Memory B cell (primary cell): ENCODE measurements around the gene C3.
"Not testable (repeated sequence)": the region's sequence is repeated elsewhere in the genome, so short reads cannot be mapped to it uniquely, and the experiment has no call there.

Source experiments
- ATAC-seq: fragments of 150-1000 bp; cut with Tn5 transposase; 2 replicates; pipeline ENCODE4 v1.10.0; 2021; ENCODE audit warnings: low read depth, mild to moderate bottlenecking, moderate library complexity
- DNase-seq, 2 donors: peaks; one replicate each; pipeline ENCODE4 v3.0.0; 2022; ENCODE audit warnings: low spot score in 2 of 2
- H3K27ac Mint-ChIP-seq: one replicate; pipeline ENCODE4 v1.8.0; 2022; ENCODE audit warnings: mild to moderate bottlenecking, moderate library complexity, mixed read lengths
- H3K27me3 Mint-ChIP-seq: one replicate; pipeline ENCODE4 v1.8.0; 2022; ENCODE audit warnings: mixed read lengths
- H3K36me3 Mint-ChIP-seq: one replicate; pipeline ENCODE4 v1.8.0; 2022; ENCODE audit warnings: mild to moderate bottlenecking, mixed read lengths
- H3K4me1 Mint-ChIP-seq: one replicate; pipeline ENCODE4 v1.8.0; 2022; ENCODE audit warnings: mixed read lengths
- H3K4me3 Mint-ChIP-seq: one replicate; pipeline ENCODE4 v1.8.0; 2022; ENCODE audit warnings: mild to moderate bottlenecking, moderate library complexity, mixed read lengths
- H3K9me3 Mint-ChIP-seq: one replicate; pipeline ENCODE4 v1.8.0; 2022; ENCODE audit warnings: mixed read lengths

The C3 gene

DNA sequence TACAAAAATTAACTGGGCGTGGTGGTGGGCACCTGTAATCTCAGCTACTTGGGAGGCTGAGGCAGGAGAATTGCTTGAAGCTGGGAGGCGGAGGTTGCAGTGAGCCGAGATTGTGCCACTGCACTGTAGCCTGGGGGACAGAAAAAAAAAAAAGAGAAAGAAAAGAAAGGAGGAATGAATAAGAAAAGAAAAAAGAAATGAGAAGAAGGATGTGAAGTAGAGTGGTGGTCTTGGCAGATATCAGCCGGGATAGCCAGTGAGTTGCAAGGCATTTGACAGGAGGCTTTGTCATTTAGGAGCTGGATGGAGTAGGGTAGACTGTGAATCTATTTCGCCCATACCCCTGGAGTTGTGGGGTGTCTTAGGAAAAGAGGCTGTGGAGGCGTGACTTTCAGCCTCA lies 46.0 kb downstream of the C3 start:
- H3K36me3 Mint-ChIP-seq, H3K9me3 Mint-ChIP-seq, DNase-seq, H3K27ac Mint-ChIP-seq, ATAC-seq: not testable (repeated sequence)
- Mint-ChIP-seq H3K4me1 (peaks cover 32% of the 10 kb centered on the region), H3K27me3 (peaks cover 27% of the 10 kb centered on the region), H3K4me3 (peak overlapping the region; percentile 46)

DNA sequence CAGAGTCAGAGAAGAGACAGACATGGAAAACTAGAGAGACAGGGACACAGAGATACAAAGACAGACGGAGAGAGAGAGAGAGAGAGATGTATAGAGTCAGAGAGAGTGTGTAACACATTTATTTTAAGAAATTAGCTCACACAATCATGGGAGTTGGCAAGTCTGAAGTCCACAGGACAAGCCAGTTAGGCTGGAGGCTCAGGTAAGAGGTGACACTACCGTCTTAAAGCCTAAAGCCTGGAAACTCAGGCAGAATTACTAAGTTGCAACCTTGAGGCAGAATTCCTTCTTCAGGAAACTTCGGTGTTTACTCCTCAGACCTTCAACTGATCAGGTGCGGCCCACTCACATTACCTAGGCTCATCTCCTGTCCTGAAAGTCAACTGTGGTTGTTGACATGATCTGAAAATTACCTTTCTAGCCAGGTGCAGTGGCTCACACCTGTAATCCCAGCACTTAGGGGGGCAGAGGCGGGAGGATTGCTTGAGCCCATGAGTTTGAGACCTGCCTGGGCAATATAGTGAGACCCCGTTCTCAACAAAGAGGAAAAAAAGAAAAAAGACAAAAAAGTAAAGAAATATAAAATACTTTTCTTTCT lies 47.7 kb downstream of the C3 start:
- no peaks in the 10 kb centered on the region for H3K9me3 Mint-ChIP-seq
- peaks cover 32% of the 10 kb centered on the region for H3K4me1 Mint-ChIP-seq
- H3K27me3 Mint-ChIP-seq: peaks cover 22% of the 10 kb centered on the region
- H3K27ac Mint-ChIP-seq: no peak overlapping the region
- no peaks in the 10 kb centered on the region for H3K36me3 Mint-ChIP-seq
- no peak for ATAC-seq
- H3K4me3 Mint-ChIP-seq: no peak overlapping the region
- DNase-seq: no peak

DNA sequence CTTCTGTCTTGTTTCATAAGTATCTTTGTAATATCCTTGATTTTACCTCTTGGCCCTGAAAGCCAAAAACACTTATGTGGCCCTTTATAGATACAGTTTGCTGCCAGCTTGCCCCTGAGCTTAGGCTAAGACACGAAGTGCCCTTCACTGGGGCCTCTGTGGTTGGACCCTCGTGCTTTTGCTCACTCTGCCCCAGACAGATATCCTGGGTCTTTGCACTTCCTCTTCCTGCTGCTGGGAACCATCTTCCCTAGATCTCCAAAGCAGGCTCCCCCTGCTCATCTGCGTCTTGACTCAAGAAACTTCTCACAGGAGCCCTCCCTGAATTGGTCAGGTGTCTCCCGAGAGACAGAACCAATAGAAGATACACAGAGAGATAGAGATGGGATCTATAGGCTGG lies 48.5 kb downstream of the C3 start:
- Mint-ChIP-seq H3K4me3 (peak overlapping the region; percentile 35), H3K9me3 (no peaks in the 10 kb centered on the region), H3K27me3 (peaks cover 19% of the 10 kb centered on the region), H3K36me3 (no peaks in the 10 kb centered on the region), H3K4me1 (peaks cover 31% of the 10 kb centered on the region), H3K27ac (no peak overlapping the region)
- DNase-seq (no peak), ATAC-seq (no peak)

DNA sequence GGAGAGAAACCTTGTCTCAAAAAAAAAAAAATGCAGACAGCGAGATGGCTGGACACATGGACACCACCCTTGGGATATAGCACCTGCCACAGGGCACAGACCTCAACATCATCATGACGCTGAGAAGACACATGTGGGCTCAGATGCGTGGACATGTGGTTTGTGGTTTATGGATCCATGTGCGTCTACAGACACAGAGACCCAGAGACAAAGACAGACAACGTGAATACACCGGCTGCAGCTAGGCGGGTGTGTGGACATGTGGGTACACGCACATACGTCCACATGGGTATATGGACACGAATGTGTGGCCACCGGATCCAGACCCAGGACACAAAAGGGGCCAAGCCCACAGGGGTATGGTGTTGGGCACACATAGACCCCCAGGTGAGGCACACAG lies 51.8 kb downstream of the C3 start:
- Mint-ChIP-seq H3K27me3 (peaks cover 9% of the 10 kb centered on the region), H3K27ac (no peak overlapping the region), H3K36me3 (no peaks in the 10 kb centered on the region), H3K4me1 (peaks cover 20% of the 10 kb centered on the region), H3K4me3 (peak overlapping the region; percentile 85), H3K9me3 (no peaks in the 10 kb centered on the region)
- DNase-seq (no peak), ATAC-seq (no peak)

DNA sequence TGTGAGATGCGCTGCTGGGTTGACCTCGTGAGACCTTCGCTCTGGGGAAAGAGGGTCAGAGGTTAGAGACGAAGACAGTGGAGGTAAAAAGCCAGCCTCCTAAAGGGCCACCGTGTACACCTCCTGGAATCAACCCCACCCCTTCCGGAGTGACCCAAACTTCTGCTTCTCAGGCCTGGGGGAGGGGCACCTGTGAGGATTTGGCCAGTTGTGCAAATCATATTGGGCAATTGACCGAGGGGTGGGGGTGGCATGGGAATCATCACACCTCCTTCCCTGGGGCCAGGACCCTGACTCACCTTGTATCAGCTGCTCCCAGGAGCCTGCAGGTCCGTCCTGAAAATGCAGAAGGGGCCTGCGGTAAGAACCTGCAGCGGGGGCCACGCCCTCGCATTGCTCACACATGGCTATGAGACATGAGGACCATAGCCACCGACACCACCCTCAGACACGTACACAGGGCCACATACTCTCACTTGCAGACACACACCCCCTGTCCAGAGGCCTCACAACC lies 53.3 kb downstream of the C3 start:
- Mint-ChIP-seq H3K27me3 (peaks cover 7% of the 10 kb centered on the region), H3K4me1 (peaks cover 20% of the 10 kb centered on the region), H3K9me3 (no peaks in the 10 kb centered on the region), H3K4me3 (no peak overlapping the region), H3K36me3 (no peaks in the 10 kb centered on the region), H3K27ac (no peak overlapping the region)
- ATAC-seq: no peak
- no peak for DNase-seq

DNA sequence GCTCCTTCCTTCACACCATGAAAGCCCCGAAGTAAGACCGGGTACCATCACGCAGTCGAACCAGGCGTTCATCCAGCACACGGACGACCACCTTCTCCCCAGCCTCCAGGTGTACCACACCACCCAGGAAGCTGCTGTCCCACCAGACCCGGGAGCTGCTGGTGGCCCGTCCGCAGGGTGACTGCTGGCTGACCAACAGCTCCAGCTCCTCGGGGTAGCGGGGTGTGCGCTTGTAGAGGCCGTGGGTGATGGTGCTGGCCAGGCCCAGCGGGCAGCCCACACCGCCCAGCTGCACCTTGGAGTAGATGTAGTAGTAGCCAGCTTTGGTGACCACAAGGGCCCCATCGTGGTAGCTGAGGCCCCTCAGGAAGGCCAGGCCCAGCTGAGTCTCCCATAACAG lies 55.5 kb downstream of the C3 start:
- H3K9me3 Mint-ChIP-seq: no peaks in the 10 kb centered on the region
- no peak overlapping the region for H3K27ac Mint-ChIP-seq
- no peak for DNase-seq
- no peaks in the 10 kb centered on the region for H3K27me3 Mint-ChIP-seq
- H3K4me1 Mint-ChIP-seq: peaks cover 15% of the 10 kb centered on the region
- no peak overlapping the region for H3K4me3 Mint-ChIP-seq
- H3K36me3 Mint-ChIP-seq: no peaks in the 10 kb centered on the region
- ATAC-seq: no peak

DNA sequence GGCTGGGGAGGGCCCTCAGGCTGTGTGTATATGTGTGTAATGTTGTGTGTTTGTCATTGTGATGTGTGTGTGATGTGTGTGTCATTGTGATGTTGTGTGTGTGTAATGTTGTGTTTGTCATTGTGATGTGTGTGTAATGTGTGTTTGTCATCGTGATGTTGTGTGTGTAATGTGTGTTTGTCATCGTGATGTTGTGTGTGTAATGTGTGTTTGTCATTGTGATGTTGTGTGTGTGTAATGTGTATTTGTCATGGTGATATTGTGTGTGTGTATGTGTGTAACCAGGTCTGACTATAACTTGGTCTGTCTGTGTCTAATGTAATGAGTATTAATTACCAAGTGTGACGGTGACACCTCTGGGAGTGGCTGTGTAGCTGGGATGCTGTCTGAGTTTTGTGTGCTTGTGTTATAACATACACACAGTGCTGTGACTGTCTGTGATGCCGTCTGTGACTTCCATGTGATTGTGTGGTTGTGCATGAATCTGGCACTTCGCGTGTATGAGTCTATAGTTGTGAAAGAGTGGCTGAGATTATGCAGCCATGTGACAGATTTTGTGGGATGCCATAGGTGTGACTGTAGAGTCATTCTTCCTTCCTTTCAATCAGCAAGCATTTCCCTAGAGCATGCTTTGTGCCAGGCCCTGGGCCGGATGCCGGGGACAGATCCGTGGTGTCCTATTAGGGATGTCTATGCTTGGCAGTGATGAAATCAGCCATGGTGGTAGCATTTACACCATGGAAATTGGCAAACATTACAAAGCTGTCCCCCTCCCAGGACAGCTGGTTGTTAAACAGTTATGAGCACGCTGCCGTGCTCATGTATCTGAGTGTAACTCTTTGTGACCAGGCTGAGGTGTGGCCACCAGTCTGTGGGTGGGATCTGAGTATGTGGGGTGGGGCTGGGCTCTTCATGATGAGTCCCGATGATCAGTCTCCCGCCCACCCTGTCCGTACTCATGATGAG lies 56.9 kb downstream of the C3 start:
- Mint-ChIP-seq H3K27ac (no peak overlapping the region), H3K4me3 (no peak overlapping the region), H3K36me3 (no peaks in the 10 kb centered on the region), H3K4me1 (peaks cover 4% of the 10 kb centered on the region), H3K27me3 (peaks cover 5% of the 10 kb centered on the region), H3K9me3 (no peaks in the 10 kb centered on the region)
- DNase-seq (no peak), ATAC-seq (no peak)

DNA sequence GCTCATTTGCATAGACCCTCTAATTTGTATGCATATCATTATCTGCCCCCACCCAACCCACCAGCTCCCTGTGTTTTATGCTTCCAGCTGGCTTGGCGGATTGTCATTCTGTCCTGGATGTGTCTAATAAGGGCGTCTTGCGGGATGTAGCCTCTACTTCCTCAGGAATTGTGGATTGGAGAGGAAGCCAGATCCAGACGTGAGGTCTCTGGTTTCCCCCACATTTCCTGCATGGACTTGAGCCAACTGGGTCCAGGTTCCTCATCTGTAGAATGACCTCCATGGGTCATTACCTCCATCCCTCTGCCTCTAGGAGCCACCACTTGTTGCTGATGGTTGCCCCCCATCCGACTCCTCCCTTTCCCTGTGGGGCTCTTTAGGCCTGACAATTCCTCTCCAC lies 57.7 kb downstream of the C3 start:
- ATAC-seq (no peak), DNase-seq (no peak)
- Mint-ChIP-seq H3K4me1 (peaks cover 4% of the 10 kb centered on the region), H3K27me3 (peaks cover 7% of the 10 kb centered on the region), H3K27ac (no peak overlapping the region), H3K36me3 (no peaks in the 10 kb centered on the region), H3K9me3 (no peaks in the 10 kb centered on the region), H3K4me3 (no peak overlapping the region)

DNA sequence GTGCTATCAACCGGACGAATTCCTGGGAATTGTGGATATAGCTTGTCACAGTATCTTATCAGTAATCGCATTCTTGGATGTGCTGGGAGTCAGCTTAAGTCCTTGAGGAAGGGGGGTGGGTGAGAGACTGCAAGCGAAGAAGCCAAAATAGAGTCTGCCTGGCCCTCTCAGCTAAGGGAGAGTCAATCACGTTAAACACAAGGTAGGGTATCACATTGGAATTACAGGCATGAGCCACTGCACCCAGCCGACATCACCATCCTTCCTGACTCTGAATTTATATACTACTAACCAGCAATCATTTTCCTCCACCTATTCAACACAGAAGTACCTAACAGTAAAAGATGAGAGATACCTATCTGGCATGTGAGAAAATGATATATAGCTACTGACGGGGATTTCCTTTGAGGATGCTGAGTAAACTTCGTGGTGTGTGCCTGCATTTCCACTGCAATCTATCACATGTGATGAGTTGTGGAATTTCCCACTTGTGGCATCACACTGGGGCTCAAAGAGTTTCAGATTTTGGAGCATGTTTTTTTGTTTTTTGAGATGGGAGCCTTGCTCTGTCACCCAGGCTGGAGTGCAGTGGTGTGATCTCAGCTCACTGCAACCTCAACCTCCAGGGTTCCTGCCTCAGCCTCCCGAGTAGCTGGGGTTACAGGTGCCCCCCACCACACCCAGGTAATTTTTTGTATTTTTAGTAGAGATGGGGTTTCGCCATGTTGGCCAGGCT lies 58.8 kb downstream of the C3 start:
- ATAC-seq: peak; percentile 91
- H3K4me1 Mint-ChIP-seq, H3K27ac Mint-ChIP-seq, H3K9me3 Mint-ChIP-seq, DNase-seq, H3K36me3 Mint-ChIP-seq, H3K4me3 Mint-ChIP-seq: not testable (repeated sequence)
- H3K27me3 Mint-ChIP-seq: peaks cover 11% of the 10 kb centered on the region

DNA sequence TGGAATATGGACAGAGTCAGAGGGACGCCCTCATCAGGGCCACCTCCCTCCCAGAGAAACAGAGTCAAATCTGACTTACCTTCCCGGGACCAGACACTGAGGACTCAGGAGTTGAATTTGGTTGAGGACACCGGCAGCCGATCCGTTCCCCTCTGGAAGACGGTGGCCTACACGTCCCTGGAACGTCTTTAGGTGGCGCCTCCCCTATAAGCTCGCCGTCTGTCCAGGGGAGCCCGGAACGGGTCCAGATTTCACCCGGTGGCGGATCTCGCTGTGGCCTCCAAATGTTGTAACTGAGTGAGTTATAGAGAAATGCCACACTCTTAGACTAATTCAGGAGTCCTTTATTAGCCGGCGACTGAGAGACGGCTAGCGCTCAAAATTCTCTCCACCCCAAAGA lies 59.5 kb downstream of the C3 start:
- no peak for DNase-seq
- Mint-ChIP-seq H3K4me1 (peaks cover 4% of the 10 kb centered on the region), H3K36me3 (no peaks in the 10 kb centered on the region), H3K4me3 (no peak overlapping the region), H3K27me3 (peaks cover 11% of the 10 kb centered on the region), H3K27ac (no peak overlapping the region), H3K9me3 (no peaks in the 10 kb centered on the region)
- no peak for ATAC-seq

DNA sequence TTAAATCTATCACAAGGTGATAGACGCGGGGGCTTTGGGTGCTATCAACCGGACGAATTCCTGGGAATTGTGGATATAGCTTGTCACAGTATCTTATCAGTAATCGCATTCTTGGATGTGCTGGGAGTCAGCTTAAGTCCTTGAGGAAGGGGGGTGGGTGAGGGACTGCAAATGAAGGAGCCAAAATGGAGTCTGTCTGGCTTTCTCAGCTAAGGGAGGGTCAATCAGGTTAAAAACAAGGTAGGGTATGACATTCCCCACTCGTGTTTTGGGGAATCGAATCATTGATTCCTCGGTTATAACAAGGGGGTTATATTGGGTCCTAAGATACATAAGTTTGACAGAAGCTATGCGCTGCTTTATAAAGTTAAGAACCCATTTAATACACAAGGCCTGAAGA lies 64.1 kb downstream of the C3 start:
- not testable (repeated sequence) for H3K4me1 Mint-ChIP-seq, ATAC-seq, H3K9me3 Mint-ChIP-seq, H3K4me3 Mint-ChIP-seq, DNase-seq, H3K36me3 Mint-ChIP-seq, H3K27ac Mint-ChIP-seq
- H3K27me3 Mint-ChIP-seq: peaks cover 11% of the 10 kb centered on the region

DNA sequence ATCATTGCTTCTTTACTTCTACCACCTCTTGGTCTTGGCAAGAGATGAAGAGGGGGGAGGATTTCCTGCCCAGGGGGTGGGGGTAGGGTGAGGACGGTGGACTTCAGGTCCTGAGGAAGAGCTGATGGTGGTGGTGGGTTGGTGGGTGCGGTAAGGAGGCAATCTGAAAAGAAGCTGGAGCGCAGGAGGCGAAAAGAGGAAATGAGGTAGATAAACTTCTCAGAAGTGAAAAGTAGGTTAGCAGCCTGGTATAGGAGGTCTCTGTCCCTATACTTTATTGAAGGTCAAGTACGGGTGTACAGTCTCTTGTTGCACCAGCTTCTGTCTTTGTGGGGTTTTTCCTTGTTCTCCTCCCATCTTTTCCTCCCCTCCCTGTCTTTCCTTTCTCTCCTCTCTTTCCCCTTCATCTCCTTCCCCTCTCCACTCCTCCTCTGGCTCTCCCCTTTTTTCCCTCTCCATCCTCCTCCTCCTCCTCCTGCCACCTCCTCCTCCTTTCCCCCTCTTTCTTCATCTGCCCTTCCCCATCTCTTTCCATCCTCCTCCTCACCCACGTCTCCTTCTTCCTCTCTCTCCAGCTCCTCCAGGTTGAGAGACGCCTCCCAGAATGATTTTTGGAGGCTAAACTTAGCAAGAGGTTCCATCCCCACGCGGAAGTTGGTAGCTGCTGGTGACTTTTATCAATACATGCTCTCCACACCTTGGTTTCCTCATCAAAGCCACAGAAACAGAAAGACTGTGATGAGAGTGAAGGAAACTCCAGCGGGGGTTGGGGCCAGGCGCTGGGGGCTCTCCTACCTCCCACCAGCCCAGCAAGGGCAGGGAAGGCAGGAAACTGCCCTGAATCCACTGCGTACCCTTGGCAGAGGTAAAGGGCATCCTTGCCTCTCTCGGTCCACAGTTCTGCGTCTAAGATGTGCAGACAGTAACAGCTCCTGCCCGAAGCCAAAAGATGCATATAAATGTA lies 65.8 kb downstream of the C3 start:
- Mint-ChIP-seq H3K4me1 (peaks cover 8% of the 10 kb centered on the region), H3K9me3 (no peaks in the 10 kb centered on the region)
- peak; percentile 44 for ATAC-seq

DNA sequence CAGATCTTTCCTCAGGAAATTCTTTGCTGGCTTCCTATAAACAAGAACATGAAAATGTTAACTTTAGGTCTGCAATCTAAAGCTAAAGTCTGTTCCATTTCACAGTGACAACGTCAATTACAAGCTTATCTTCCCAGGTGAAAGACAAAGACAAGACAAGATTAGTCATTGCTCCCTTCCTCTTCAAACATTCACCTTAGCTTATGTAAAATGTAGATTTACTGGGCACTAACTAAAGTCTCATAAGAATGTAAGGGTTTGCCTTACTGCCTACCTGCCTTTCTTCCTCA lies 67.7 kb downstream of the C3 start:
- Mint-ChIP-seq H3K4me1 (peaks cover 8% of the 10 kb centered on the region), H3K36me3 (no peaks in the 10 kb centered on the region), H3K27ac (no peak overlapping the region), H3K9me3 (no peaks in the 10 kb centered on the region), H3K4me3 (no peak overlapping the region), H3K27me3 (peaks cover 5% of the 10 kb centered on the region)
- DNase-seq (no peak), ATAC-seq (no peak)

More for the DNA sequence above, 65.8 kb downstream of the C3 start:
- Mint-ChIP-seq H3K27ac (no peak overlapping the region), H3K36me3 (no peaks in the 10 kb centered on the region), H3K27me3 (peaks cover 11% of the 10 kb centered on the region), H3K4me3 (no peak overlapping the region)
- no peak for DNase-seq
